Keratinocyte (primary cell): ENCODE results near the gene TMPRSS2.
"Not testable (repeated sequence)": the region's sequence is repeated elsewhere in the genome, so short reads cannot be mapped to it uniquely, and the experiment has no call there.

Source experiments
- CTCF ChIP-seq, 3 experiments: IDR thresholded peaks in 1 of 3; conservative IDR thresholded peaks in 1 of 3; optimal IDR thresholded peaks in 1 of 3; 2 replicates in 2 of 3; 3 replicates in 1 of 3; pipeline versions ENCODE3 to v1.5.1; 2011; ENCODE audit warnings: low read length in 3 of 3, mild to moderate bottlenecking in 3 of 3, moderate library complexity in 2 of 3, control low read depth in 1 of 3, inconsistent platforms in 1 of 3; ENCODE audit not compliant: insufficient read depth in 2 of 3; ENCODE audit errors: extremely low read depth in 1 of 3
- EZH2 ChIP-seq: IDR thresholded peaks from one replicate; pipeline ENCODE4 v1.6.1; 2012; ENCODE audit warnings: inconsistent platforms, mild to moderate bottlenecking, low read length, moderate library complexity

GRCh38 chr21:41420998-41421397, 87.0 kb downstream of the TMPRSS2 start:
- not testable (repeated sequence) for TF ChIP-seq CTCF (optimal IDR thresholded peaks at IDR 0.05 in 1 of 3, IDR thresholded peaks at IDR 0.05 in 1 of 3, conservative IDR thresholded peaks at IDR 0.05 in 1 of 3; ENCODE audit: extremely low read depth in 1 of 3, insufficient read depth in 2 of 3, low read length in 3 of 3); EZH2
